Germinal center (tissue), 1 donor: ENCODE measurements around the gene USP17L12.
"Not testable (repeated sequence)": the region's sequence is repeated elsewhere in the genome, so short reads cannot be mapped to it uniquely, and the experiment has no call there.

Experiments used
- DNase-seq: peaks from one replicate; pipeline ENCODE4 v3.0.0; 2012; ENCODE audit warnings: mixed read lengths, low spot score

Gene USP17L12, protein sequence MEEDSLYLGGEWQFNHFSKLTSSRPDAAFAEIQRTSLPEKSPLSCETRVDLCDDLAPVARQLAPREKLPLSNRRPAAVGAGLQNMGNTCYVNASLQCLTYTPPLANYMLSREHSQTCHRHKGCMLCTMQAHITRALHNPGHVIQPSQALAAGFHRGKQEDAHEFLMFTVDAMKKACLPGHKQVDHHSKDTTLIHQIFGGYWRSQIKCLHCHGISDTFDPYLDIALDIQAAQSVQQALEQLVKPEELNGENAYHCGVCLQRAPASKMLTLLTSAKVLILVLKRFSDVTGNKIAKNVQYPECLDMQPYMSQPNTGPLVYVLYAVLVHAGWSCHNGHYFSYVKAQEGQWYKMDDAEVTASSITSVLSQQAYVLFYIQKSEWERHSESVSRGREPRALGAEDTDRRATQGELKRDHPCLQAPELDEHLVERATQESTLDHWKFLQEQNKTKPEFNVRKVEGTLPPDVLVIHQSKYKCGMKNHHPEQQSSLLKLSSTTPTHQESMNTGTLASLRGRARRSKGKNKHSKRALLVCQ

DNA sequence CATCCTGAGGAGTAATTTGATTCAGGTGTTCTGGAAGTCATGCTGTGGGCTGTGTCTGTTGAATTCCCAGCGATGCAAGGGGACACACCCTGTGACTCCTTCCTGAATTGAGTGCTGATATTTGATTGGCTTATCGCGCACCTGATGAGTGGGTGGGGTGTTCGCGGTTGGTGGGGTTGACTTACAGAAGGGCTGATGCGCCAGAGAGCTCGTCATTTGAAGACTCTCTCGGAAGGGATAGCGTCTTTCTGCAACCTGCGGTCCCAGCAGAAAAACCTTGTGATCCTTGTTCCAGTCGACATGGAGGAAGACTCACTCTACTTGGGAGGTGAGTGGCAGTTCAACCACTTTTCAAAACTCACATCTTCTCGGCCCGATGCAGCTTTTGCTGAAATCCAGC, at the start of gene USP17L12:
TSS of gene USP17L12 (plus strand) at position 301 of the 400 bp plus-strand sequence. CDS start at position 301, 0 bp downstream.
- DNase-seq = not testable (repeated sequence)

DNA sequence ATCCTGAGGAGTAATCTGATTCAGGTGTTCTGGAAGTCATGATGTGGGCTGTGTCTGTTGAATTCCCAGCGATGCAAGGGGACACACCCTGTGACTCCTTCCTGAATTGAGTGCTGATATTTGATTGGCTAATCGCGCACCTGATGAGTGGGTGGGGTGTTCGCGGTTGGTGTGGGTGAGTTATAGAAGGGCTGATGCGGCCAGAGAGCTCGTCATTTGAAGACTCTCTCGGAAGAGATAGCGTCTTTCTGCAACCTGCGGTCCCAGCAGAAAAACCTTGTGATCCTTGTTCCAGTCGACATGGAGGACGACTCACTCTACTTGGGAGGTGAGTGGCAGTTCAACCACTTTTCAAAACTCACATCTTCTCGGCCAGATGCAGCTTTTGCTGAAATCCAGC, 9.6 kb upstream of the USP17L12 start, which contains the start of gene USP17L10:
TSS of gene USP17L10 (plus strand) at position 301 of the 400 bp plus-strand sequence. CDS start at position 301, 0 bp downstream.
- DNase-seq = not testable (repeated sequence)

DNA sequence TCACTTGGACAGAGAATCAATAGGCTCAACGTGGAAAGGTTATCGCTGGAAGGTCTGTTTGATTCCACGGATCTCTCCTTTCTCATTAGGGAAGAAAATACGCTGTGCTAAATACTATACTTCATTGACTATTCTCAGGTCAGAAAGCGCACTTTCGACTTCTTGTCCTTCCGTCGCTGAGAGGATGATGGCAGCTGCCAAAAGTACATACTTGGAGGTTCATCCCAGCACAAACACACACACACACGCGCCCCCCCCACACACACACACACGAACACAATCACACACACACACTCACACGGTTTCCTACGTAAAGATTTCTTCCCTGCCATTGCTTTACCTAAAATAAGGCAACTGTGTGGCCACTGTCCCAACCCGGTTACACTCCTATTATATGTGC, 5.3 kb upstream of the USP17L12 start:
- DNase-seq = not testable (repeated sequence)

DNA sequence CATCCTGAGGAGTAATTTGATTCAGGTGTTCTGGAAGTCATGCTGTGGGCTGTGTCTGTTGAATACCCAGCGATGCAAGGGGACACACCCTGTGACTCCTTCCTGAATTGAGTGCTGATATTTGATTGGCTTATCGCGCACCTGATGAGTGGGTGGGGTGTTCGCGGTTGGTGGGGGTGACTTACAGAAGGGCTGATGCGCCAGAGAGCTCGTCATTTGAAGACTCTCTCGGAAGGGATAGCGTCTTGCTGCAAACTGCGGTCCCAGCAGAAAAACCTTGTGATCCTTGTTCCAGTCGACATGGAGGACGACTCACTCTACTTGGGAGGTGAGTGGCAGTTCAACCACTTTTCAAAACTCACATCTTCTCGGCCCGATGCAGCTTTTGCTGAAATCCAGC, 4.8 kb upstream of the USP17L12 start, which contains the start of gene USP17L11:
TSS of gene USP17L11 (plus strand) at position 301 of the 400 bp plus-strand sequence. CDS start at position 301, 0 bp downstream.
- DNase-seq = not testable (repeated sequence)

DNA sequence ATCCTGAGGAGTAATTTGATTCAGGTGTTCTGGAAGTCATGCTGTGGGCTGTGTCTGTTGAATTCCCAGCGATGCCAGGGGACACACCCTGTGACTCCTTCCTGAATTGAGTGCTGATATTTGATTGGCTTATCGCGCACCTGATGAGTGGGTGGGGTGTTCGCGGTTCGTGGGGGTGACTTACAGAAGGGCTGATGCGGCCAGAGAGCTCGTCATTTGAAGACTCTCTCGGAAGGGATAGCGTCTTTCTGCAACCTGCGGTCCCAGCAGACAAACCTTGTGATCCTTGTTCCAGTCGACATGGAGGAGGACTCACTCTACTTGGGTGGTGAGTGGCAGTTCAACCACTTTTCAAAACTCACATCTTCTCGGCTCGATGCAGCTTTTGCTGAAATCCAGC, 4.6 kb downstream of the USP17L12 start, which contains the start of gene USP17L13:
TSS of gene USP17L13 (plus strand) at position 301 of the 400 bp plus-strand sequence. CDS start at position 301, 0 bp downstream.
- not testable (repeated sequence) for DNase-seq

DNA sequence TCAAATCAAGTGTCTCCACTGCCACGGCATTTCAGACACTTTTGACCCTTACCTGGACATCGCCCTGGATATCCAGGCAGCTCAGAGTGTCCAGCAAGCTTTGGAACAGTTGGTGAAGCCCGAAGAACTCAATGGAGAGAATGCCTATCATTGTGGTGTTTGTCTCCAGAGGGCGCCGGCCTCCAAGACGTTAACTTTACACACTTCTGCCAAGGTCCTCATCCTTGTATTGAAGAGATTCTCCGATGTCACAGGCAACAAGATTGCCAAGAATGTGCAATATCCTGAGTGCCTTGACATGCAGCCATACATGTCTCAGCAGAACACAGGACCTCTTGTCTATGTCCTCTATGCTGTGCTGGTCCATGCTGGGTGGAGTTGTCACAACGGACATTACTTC, 10.3 kb downstream of the USP17L12 start:
- not testable (repeated sequence) for DNase-seq

DNA sequence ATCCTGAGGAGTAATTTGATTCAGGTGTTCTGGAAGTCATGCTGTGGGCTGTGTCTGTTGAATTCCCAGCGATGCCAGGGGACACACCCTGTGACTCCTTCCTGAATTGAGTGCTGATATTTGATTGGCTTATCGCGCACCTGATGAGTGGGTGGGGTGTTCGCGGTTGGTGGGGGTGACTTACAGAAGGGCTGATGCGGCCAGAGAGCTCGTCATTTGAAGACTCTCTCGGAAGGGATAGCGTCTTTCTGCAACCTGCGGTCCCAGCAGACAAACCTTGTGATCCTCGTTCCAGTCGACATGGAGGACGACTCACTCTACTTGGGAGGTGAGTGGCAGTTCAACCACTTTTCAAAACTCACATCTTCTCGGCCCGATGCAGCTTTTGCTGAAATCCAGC, 14.1 kb downstream of the USP17L12 start, which contains the start of gene USP17L15:
TSS of gene USP17L15 (plus strand) at position 301 of the 400 bp plus-strand sequence. CDS start at position 301, 0 bp downstream.
- DNase-seq = not testable (repeated sequence)

DNA sequence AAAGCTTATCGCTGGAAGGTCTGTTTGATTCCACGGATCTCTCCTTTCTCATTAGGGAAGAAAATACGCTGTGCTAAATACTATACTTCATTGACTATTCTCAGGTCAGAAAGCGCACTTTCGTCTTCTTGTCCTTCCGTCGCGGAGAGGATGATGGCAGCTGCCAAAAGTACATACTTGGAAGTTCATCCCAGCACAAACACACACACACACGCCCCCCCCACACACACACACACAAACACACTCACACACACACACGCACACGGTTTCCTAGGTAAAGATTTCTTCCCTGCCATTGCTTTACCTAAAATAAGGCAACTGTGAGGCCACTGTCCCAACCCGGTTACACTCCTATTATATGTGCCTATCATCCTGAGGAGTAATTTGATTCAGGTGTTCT, 18.5 kb downstream of the USP17L12 start:
- DNase-seq = not testable (repeated sequence)

DNA sequence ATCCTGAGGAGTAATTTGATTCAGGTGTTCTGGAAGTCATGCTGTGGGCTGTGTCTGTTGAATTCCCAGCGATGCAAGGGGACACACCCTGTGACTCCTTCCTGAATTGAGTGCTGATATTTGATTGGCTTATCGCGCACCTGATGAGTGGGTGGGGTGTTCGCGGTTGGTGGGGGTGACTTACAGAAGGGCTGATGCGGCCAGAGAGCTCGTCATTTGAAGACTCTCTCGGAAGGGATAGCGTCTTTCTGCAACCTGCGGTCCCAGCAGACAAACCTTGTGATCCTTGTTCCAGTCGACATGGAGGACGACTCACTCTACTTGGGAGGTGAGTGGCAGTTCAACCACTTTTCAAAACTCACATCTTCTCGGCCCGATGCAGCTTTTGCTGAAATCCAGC, 23.6 kb downstream of the USP17L12 start, which contains the start of gene USP17L17:
TSS of gene USP17L17 (plus strand) at position 301 of the 400 bp plus-strand sequence. CDS start at position 301, 0 bp downstream.
- not testable (repeated sequence) for DNase-seq

DNA sequence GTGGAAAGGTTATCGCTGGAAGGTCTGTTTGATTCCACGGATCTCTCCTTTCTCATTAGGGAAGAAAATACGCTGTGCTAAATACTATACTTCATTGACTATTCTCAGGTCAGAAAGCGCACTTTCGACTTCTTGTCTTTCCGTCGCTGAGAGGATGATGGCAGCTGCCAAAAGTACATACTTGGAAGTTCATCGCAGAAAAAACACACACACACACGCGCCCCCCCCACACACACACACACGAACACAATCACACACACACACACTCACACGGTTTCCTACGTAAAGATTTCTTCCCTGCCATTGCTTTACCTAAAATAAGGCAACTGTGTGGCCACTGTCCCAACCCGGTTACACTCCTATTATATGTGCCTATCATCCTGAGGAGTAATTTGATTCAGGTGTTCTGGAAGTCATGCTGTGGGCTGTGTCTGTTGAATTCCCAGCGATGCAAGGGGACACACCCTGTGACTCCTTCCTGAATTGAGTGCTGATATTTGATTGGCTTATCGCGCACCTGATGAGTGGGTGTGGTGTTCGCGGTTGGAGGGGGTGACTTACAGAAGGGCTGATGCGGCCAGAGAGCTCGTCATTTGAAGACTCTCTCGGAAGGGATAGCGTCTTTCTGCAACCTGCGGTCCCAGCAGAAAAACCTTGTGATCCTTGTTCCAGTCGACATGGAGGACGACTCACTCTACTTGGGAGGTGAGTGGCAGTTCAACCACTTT, 28.2 kb downstream of the USP17L12 start, which contains the start of gene USP17L18:
TSS of gene USP17L18 (plus strand) at position 678 of the 728 bp plus-strand sequence. CDS start at position 678, 0 bp downstream.
- DNase-seq = not testable (repeated sequence)

DNA sequence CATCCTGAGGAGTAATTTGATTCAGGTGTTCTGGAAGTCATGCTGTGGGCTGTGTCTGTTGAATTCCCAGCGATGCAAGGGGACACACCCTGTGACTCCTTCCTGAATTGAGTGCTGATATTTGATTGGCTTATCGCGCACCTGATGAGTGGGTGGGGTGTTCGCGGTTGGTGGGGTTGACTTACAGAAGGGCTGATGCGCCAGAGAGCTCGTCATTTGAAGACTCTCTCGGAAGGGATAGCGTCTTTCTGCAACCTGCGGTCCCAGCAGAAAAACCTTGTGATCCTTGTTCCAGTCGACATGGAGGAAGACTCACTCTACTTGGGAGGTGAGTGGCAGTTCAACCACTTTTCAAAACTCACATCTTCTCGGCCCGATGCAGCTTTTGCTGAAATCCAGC, 33.1 kb downstream of the USP17L12 start, which contains the start of gene USP17L19:
TSS of gene USP17L19 (plus strand) at position 301 of the 400 bp plus-strand sequence. CDS start at position 301, 0 bp downstream.
- DNase-seq = not testable (repeated sequence)

DNA sequence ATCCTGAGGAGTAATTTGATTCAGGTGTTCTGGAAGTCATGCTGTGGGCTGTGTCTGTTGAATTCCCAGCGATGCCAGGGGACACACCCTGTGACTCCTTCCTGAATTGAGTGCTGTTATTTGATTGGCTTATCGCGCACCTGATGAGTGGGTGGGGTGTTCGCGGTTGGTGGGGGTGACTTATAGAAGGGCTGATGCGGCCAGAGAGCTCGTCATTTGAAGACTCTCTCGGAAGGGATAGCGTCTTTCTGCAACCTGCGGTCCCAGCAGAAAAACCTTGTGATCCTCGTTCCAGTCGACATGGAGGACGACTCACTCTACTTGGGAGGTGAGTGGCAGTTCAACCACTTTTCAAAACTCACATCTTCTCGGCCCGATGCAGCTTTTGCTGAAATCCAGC, 37.9 kb downstream of the USP17L12 start, which contains the start of gene USP17L20:
TSS of gene USP17L20 (plus strand) at position 301 of the 400 bp plus-strand sequence. CDS start at position 301, 0 bp downstream.
- DNase-seq = not testable (repeated sequence)

DNA sequence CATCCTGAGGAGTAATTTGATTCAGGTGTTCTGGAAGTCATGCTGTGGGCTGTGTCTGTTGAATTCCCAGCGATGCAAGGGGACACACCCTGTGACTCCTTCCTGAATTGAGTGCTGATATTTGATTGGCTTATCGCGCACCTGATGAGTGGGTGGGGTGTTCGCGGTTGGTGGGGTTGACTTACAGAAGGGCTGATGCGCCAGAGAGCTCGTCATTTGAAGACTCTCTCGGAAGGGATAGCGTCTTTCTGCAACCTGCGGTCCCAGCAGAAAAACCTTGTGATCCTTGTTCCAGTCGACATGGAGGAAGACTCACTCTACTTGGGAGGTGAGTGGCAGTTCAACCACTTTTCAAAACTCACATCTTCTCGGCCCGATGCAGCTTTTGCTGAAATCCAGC, 42.6 kb downstream of the USP17L12 start, which contains the start of gene USP17L21:
TSS of gene USP17L21 (plus strand) at position 301 of the 400 bp plus-strand sequence. CDS start at position 301, 0 bp downstream.
- DNase-seq = not testable (repeated sequence)

DNA sequence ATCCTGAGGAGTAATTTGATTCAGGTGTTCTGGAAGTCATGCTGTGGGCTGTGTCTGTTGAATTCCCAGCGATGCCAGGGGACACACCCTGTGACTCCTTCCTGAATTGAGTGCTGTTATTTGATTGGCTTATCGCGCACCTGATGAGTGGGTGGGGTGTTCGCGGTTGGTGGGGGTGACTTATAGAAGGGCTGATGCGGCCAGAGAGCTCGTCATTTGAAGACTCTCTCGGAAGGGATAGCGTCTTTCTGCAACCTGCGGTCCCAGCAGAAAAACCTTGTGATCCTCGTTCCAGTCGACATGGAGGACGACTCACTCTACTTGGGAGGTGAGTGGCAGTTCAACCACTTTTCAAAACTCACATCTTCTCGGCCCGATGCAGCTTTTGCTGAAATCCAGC, 47.4 kb downstream of the USP17L12 start, which contains the start of gene USP17L22:
TSS of gene USP17L22 (plus strand) at position 301 of the 400 bp plus-strand sequence. CDS start at position 301, 0 bp downstream.
- not testable (repeated sequence) for DNase-seq
